Lung (tissue), 12 donors: ENCODE results near the gene TRMT112. TPM values are rescaled to one million over a fixed set of nuclear protein-coding genes. Genes with fewer than 3 reads are reported as not detected.
A peak's percentile ranks its signal among the peaks of the same experiment; 100 is the strongest.

Source experiments
- ATAC-seq: fragments of 200-7000 bp; cut with Tn5 transposase; one replicate; pipeline ENCODE4 v1.9.1; 2020; ENCODE audit warnings: moderate number of reproducible peaks; ENCODE audit not compliant: insufficient read depth, low FRiP score
- DNase-seq, 3 donors: peaks; one replicate each; pipeline ENCODE4 v3.0.0-alpha.2; 2013 to 2017
- H3K27ac ChIP-seq, 2 donors: one replicate each; pipeline ENCODE4 v1.5.1; 2013; ENCODE audit warnings: mild to moderate bottlenecking in 2 of 2, moderate library complexity in 2 of 2, control low read depth in 1 of 2, inconsistent platforms in 1 of 2, low read depth in 1 of 2, low read length in 1 of 2
- H3K27me3 ChIP-seq, 3 donors: one replicate each; pipeline ENCODE4 v1.5.1; 2013; ENCODE audit warnings: low read length in 2 of 3; ENCODE audit not compliant: control insufficient read depth in 3 of 3, insufficient read depth in 3 of 3
- H3K36me3 ChIP-seq, 4 donors: one replicate each; pipeline ENCODE4 v1.5.1; 2013; ENCODE audit warnings: low read length in 4 of 4, mild to moderate bottlenecking in 1 of 4, moderate library complexity in 1 of 4; ENCODE audit not compliant: control insufficient read depth in 4 of 4, insufficient read depth in 4 of 4
- H3K4me1 ChIP-seq, 5 donors: one replicate each; pipeline ENCODE4 v1.5.1; 2013; ENCODE audit warnings: low read length in 5 of 5, mild to moderate bottlenecking in 2 of 5, moderate library complexity in 1 of 5; ENCODE audit not compliant: control insufficient read depth in 5 of 5, insufficient read depth in 5 of 5
- H3K4me3 ChIP-seq: one replicate; pipeline ENCODE4 v1.5.1; 2013; ENCODE audit warnings: mild to moderate bottlenecking, control low read depth, moderate library complexity
- H3K9ac ChIP-seq, 2 donors: one replicate each; pipeline ENCODE4 v1.5.1; 2013; ENCODE audit warnings: low read length in 2 of 2, control low read depth in 1 of 2; ENCODE audit not compliant: insufficient read depth in 1 of 2
- H3K9me3 ChIP-seq, 4 donors: one replicate each; pipeline ENCODE4 v1.5.1; 2013; ENCODE audit warnings: low read length in 3 of 4, mild to moderate bottlenecking in 1 of 4, moderate library complexity in 1 of 4; ENCODE audit not compliant: control insufficient read depth in 4 of 4, insufficient read depth in 3 of 4
- CTCF ChIP-seq: IDR thresholded peaks from 2 replicates; pipeline ENCODE4 v1.5.1; 2012; ENCODE audit warnings: mild to moderate bottlenecking; ENCODE audit errors: control extremely low read depth, extremely low read depth
- WGBS, 2 donors: extraction: QIAGEN DNeasy Blood & Tissue Kit; methylation state at CpG; one replicate each; pipeline ENCODE4 v1.1.7; 2013; 5-methylcytosine and 5-hydroxymethylcytosine counted together
- polyA plus RNA-seq, 2 donors: library from polyadenylated mRNA; stranded (reverse); fragments of 200-250 nt; gene quantifications; one replicate each; pipeline ENCODE4 v1.2.1, GENCODE V29; 2013
- total RNA-seq, 2 donors: library from RNA; depleted of rRNA in 1 of 2; stranded (reverse); fragments of >200 nt in 1 of 2; gene quantifications; one replicate each; pipeline ENCODE4 v1.2.1, GENCODE V29; 2014 to 2021
- donor health status: control.
- donor health status: control.
- donor health status: Bipolar disorder and iron deficiency.
- donor health status: healthy.
- donor health status: DM: yes; HTN: yes; CAD: no.

The TRMT112 gene
- total and polyA plus RNA-seq, 4 donors, result 154 to 484 (median 205) TPM

GRCh38 chr11:64275841-64276240, 41.5 kb downstream of the TRMT112 start:
- peaks cover 0 to 15% (median 8%) of the 10 kb centered on the region in 4 donors for H3K36me3 ChIP-seq
- no peak overlapping the region for H3K4me3 ChIP-seq
- no peak overlapping the region for H3K27ac ChIP-seq
- TF ChIP-seq CTCF, result no peak
- H3K27me3 ChIP-seq, result no peaks in the 10 kb centered on the region
- peaks cover 0 to 10% (median 0%) of the 10 kb centered on the region in 5 donors for H3K4me1 ChIP-seq
- H3K9ac ChIP-seq, result no peak overlapping the region
- WGBS, 2 donors, result 95 to 100% methylated on average over 2 of the region's 2 CpGs
- DNase-seq, result no peak
- no peak for ATAC-seq
- no peaks in the 10 kb centered on the region for H3K9me3 ChIP-seq

- ATAC-seq, result no peak
- DNase-seq, result no peak
- WGBS, 2 donors, result 94 to 95% methylated on average over 15 of the region's 15 CpGs
- no peaks in the 10 kb centered on the region for H3K27me3 ChIP-seq
- H3K4me3 ChIP-seq, result no peak overlapping the region
- no peak for TF ChIP-seq CTCF
- no peaks in the 10 kb centered on the region for H3K9me3 ChIP-seq
- no peak overlapping the region for H3K27ac ChIP-seq
- H3K4me1 ChIP-seq, result peaks cover 0 to 10% (median 0%) of the 10 kb centered on the region in 5 donors
- H3K36me3 ChIP-seq, result peaks cover 0 to 15% (median 8%) of the 10 kb centered on the region in 4 donors
- H3K9ac ChIP-seq, result no peak overlapping the region
Measured at GRCh38 chr11:64275031-64275800, 42.1 kb downstream of the TRMT112 start.

- ATAC-seq, result peak; percentile 87
- Histone ChIP-seq H3K36me3 (peaks cover 0 to 20% (median 11%) of the 10 kb centered on the region in 4 donors), H3K9ac (peak overlapping the region; percentile 26 to 87), H3K4me1 (peaks cover 0 to 28% (median 8%) of the 10 kb centered on the region in 5 donors), H3K9me3 (no peaks in the 10 kb centered on the region), H3K4me3 (peak overlapping the region; percentile 59), H3K27me3 (no peaks in the 10 kb centered on the region), H3K27ac (peak overlapping the region; percentile 96 to 99)
- WGBS, 2 donors, result 0% methylated on average over 55 to 58 of the region's 58 CpGs
- peak; percentile 99 to 100 (median 100) for DNase-seq
- TF ChIP-seq CTCF, result no peak
Measured at GRCh38 chr11:64269540-64270220, 47.7 kb downstream of the TRMT112 start.
